Fibroblast of gingiva (primary cell): ENCODE results near the gene COPE.

Source experiments
- DNase-seq: peaks from one replicate; pipeline ENCODE4 v3.0.0-alpha.2; 2011; ENCODE audit warnings: low read depth

The COPE gene

DNA sequence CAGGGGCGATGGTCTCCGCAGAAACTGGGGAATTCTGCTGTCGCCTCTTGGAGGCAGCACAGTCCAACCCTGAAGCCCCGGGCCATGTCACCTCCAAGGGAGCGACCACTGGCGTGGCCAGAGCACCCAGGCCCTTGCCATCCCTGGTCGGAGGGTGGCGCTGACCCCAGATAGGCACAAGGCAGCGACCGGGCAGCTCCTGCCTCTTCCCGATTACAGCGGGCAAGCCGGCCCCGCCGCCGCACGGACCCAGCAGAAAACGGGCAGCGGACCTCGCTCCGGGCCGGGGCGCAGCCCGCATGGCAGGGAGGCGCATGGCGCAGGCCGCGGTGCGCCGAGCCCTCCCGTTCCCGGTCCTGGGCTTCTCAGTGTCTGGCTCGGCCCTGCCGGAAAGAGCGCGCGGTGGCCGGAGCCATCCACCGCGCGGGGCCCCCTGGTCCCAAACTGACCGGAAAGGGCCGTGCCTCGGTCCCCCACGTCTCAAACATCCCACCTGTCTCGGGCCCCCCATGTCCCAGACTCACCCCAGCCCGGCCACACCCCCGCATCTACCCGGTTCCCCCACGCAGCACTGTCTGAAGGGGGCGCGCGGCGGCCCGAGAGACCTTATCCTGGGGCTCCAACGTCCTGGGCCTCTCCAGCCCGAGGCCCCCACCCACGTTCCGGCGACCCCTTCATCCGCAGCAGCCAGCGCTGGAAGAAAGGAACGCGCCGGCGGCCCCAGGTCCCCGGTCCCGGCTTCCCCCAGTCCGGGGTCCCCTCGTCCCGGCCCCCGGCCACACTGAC lies 24.0 kb downstream of the COPE start:
- DNase-seq, result peak; percentile 38

GRCh38 chr19:18894254-18895037 lies 24.7 kb downstream of the COPE start:
- DNase-seq, result no peak

DNA sequence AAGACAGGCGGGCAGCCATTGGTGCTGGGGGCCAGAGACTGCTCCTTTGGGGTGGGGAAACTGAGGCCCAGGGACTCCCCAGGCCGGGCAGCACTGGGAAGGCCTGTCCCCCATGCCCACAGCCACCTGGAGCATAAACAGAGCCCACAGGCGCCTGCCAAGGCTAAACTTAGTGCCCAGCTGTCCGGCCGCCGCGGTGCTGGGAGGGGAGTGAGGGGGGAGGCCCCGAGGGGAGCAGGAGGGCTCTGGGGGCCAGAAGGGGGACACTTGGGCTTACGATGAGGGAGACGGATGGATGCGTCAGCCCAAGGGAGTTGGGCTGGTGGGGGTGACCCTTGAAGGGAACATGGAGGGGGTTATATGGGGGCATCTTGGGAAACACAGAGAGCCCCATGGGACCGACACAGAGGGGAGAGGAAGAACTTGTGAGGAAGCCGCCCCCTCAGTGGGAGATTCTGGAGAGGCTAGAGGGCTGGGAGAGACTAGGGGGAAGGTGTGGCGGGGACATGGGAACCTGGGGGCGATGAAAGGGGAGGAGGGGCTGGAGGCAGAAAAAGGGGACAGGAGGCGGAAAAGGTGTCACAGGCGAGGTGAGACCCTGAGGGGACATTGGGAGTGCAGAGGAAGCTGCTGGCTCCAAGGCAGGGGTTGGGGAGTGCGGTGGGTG lies 25.5 kb downstream of the COPE start:
- no peak for DNase-seq

DNA sequence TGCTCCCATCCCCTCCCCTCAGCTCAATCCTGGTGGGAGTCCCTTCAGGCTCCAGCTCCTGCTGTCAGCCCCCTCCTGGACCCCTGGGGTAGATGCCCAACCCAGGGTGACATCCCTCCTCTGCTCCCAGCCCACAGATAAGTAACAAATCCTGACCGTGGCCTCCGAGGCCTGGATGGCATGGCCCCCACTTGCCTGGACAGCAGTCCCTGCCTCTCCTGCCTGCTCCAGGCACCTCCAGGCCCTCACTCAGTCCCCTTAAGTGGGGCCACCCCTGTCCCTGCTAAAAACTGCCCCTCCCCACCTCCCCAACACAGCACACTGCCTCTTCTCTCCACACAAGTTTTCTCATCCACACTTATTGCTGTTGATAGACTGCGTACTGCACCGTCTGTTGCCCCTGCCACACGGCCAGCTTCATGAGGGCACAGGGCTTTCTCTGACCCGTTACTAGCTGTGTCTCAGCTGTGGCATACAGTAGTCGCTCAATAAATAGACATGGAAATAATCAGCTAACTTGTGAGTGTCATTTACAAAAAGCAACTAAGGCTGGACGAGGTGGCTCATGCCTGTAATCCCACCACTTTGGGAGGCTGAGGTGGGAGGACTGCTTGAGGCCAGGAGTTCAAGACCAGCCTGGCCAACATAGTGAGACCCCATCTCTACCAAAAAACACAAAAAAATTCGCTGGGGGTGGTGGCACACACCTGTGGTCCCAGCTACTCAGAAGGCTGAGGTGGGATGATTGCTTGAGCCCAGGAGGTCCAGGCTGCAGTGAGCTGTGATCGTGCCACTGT lies 29.0 kb downstream of the COPE start:
- DNase-seq, result no peak

GRCh38 chr19:18886972-18887371 lies 32.2 kb downstream of the COPE start:
- DNase-seq, result no peak

DNA sequence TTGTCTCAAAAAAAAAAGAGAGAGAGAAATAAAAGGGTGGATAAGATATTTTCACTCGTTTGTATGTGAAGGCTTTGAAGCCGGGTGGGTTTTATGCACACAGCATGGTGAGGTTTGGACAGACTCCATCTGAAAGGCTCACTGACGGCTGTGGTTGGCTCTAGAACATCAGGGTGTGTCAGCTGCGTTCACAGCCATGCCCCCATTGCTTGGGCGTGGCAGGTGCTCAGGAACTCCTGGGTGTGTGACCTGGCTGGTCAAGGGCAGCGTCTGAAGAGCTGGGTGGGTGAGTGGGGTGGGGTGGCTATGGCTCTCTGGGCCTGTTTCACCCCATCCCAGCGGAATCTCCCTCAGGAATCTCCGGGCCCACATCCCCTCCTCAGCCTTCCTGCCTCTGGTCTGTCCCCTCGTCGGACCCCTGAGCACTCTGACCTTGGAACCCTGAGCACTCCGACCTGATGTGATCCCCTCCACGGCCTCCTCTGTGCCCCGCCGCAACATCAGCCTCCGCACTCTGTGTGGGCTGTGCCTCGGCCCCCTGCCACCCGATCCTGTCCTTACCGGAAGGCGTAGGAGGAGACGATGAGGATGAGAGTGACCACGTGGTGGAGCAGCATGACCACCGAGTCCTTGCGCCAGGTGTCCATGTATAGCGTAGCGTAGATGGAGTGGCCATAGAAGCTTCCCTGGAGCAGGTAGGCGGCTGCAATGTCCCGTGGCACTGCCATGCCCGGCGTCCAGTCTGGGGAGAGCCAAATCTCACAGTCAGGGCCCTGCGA lies 35.5 kb downstream of the COPE start:
- no peak for DNase-seq

DNA sequence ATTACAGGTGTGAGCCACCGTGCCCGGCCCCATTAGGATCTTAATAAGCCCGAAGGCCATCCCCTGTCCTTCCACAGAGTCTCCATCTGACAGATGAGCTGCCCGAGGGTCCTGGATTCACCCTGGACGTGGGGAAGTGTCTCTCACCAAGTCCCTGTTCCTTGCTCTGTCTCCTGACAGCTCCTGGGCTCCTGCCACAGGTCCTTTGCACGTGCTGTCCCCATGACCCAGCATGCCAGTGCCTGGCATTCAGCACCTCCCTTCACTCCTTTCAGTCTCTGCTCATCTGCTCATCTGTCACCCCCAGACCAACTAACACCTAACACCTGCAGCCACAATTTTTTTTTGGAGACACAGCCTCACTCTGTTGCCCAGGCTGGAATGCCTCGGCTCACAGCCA lies 37.7 kb downstream of the COPE start:
- no peak for DNase-seq

GRCh38 chr19:18879579-18880373 lies 39.4 kb downstream of the COPE start:
- DNase-seq, result no peak

- no peak for DNase-seq
These were observed 40.2 kb downstream of the COPE start for GRCh38 chr19:18878858-18879578.

DNA sequence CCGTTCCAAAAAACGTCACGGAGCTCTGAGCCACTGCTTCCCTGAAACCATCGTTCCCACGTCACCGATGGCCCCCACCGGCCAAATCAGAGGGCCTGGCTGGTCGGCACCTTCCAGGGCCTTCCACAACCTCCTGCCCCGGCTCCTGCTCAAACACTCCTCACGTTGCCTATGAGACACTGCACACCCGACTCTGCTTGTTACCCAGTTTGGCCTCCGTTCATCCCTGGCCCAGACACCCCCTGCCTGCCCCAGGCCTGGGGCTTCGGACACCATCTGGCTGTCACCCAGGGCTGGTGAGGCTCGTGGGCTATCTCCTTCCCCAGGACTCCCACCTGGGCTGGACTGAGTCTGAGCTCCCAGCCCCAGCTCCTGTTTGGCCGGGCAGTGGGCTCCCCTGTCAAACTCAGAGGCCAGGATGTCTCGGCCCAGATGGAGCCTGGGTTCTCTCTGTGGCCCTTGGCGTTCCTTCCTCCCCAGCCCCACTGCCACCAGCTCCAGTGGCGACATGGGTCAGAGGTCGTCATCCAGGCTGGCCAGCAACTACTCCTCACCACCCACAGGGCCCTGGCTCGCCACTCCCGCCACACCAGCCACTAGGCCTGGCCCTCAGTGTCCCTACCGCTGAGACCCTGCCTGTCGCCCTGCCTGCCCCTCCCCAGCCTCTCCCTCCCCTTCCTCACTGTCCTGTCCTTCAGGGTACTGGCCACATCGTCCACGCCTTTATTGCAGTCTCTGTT lies 41.0 kb downstream of the COPE start:
- DNase-seq, result no peak

GRCh38 chr19:18876865-18877264 lies 42.3 kb downstream of the COPE start:
- DNase-seq, result no peak

DNA sequence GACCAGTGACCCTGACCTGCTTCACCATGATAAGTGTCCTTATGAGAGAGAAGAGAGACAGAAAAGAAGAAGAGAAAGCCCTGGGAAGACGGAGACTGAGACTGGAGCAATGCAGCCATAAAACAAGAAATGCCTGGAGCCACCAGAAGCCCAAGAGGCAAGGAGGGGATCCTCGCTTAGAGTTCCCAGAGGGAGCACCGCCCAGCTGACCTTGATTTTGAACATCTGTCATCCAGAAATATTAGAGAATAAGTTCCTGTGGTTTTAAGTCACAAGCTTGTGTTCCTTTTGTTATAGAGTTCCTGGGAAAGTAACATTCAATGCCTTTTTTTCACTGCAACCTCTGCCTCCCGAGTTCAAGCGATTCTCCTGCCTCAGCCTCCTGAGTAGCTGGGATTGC lies 43.5 kb downstream of the COPE start:
- peak; percentile 65 for DNase-seq

- no peak for DNase-seq
These were observed 47.6 kb downstream of the COPE start for GRCh38 chr19:18871543-18871942.

DNA sequence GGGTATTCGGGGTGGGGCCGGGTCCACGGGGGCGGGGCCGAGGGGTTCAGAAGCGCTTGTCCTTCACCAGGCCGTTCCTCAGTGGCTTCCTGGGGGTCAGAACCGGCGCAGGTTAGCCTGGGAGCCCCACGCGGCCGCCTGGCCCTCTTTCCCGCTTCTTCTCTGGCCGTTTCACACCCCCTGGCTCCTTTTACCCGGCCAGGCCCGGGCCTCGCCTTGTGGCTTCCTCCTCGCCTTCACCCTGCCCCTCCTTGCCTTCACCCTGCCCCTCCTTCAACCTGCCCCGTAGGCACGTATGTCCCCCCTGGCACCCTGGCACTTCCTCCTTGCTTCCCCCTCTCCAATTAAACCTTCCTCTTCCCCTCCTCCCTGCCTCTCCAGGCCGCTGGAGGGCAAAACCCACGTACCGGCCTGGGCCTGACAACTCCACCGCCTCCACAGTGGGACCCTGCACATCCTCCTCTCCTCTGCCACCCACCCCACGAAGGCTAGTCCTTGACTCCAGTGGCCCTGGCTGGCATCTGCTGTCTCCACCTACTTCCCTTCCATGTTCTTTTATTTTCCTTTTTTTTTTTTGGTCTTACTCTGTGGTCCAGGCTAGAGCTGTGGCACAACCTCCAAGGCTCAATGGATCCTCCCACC lies 48.5 kb downstream of the COPE start:
- DNase-seq, result no peak

DNA sequence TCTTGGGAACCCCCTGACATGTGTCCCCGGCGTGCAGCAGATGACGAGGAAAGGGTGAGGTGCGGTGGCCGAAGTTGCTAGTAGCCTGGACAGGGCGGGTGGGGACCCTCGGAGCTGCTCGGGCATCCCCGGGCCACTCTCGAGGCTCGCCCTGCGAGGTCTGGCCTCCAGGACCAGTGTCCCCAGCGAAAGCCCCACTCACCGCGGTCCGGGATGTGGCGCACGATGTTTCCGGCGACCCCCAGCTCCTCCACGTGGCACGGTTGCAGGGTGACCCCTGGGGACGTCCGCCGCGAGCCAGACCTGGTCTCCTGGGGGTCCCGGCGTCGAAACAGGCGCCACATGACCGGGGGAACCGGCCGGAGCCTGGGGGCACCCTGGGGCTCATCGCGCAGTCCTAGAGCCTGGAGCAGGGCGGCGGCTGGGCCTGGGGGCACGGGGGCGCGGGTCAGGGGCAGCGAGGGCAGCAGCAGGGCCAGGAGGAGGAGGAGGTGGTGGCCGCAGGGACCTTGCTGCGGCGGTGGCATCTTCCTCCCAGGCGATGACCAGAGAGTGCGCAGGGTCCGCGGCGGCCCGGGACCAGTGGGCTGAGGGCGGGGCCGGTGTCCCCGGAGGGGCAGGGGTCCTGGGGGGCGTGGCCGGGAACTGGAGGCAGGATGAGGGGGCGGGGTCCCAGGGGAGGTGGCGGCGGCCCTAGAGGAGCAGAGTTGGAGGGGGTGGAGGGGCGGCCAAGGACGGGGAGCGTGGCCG lies 49.2 kb downstream of the COPE start:
- DNase-seq, result no peak

DNA sequence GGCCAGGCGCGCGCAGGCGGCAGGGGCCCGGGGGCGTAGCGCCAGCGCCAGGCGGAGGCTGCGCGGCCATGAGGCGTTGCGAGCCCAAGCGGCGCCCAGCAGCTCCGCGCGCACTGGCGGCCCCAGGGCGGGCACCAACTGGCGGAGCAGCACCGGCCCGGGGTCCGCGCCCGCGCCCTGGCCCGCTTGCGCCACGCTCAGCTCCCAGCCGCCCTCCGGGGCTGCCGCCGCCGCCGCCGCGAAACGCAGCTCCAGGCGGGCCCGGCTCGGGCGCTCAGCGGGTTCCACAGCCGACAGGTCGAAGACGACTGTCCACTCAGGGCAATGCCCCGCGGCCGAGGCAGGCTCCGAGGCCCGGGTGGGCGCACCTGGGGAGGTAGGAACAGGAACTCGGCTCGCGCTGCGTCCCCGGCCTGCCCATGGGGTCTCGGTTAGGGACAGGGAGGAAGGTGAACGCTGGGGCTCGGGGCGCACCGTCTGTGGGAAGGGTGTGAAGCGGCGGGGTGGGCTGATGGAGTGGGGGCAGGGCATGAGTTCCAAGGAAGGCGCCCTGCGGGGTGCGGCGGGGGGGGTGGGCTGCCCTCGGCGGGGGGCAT lies 50.1 kb downstream of the COPE start:
- DNase-seq, result no peak

GRCh38 chr19:18868380-18869022 lies 50.7 kb downstream of the COPE start:
- DNase-seq, result no peak
